MCF 10A (cell line): ENCODE results near the gene ANAPC7. TPM values are rescaled to one million over a fixed set of nuclear protein-coding genes. Genes with fewer than 3 reads are reported as not detected.

ENCODE experiments used
- BruUV-seq: library from RNA; stranded (reverse); fragments of 400-500 nt; replicated peaks from 2 replicates; lab custom pipeline; 2021; lab: Mats Ljungman, UMichigan
- CTCF ChIA-PET: fragments of 300-600 bp; sonication (Branson Sonifier 250); formaldehyde crosslinking; extraction: SDS; loops from one replicate; lab custom pipeline; 2021; ENCODE audit warnings: antibody characterized with exemption, inconsistent platforms; lab: Yijun Ruan, JAX
- POLR2A ChIA-PET: fragments of 300-600, 350-650 bp; sonication (Branson Sonifier 250); formaldehyde crosslinking; extraction: SDS; loops from one replicate; lab custom pipeline; 2020; ENCODE audit warnings: antibody characterized with exemption, inconsistent platforms; lab: Yijun Ruan, JAX
- DNase-seq: peaks from one replicate; pipeline ENCODE4 v3.0.0-alpha.2; 2018; ENCODE audit not compliant: unreplicated experiment
- H3K27ac Mint-ChIP-seq: one replicate; pipeline ENCODE4 v1.8.0; 2022; ENCODE audit warnings: mild to moderate bottlenecking, low read depth, mixed read lengths; ENCODE audit not compliant: unreplicated experiment
- H3K27me3 Mint-ChIP-seq: one replicate; pipeline ENCODE4 v1.8.0; 2022; ENCODE audit warnings: mixed read lengths; ENCODE audit not compliant: insufficient read depth, unreplicated experiment
- H3K36me3 Mint-ChIP-seq: one replicate; pipeline ENCODE4 v1.8.0; 2022; ENCODE audit warnings: mild to moderate bottlenecking, moderate library complexity, mixed read lengths; ENCODE audit not compliant: insufficient read depth, unreplicated experiment
- H3K4me1 Mint-ChIP-seq: one replicate; pipeline ENCODE4 v1.8.0; 2022; ENCODE audit warnings: mixed read lengths; ENCODE audit not compliant: insufficient read depth, unreplicated experiment
- H3K4me3 Mint-ChIP-seq: one replicate; pipeline ENCODE4 v1.8.0; 2022; ENCODE audit warnings: mild to moderate bottlenecking, moderate library complexity, mixed read lengths; ENCODE audit not compliant: unreplicated experiment
- H3K9me3 Mint-ChIP-seq: one replicate; pipeline ENCODE4 v1.8.0; 2022; ENCODE audit warnings: mixed read lengths; ENCODE audit not compliant: unreplicated experiment
- CTCF ChIP-seq: fragments of 200-600 bp; IDR thresholded peaks from one replicate; pipeline ENCODE4 v1.8.0; 2022; ENCODE audit warnings: antibody characterized with exemption, mild to moderate bottlenecking; ENCODE audit not compliant: unreplicated experiment
- intact Hi-C: fragments of 100-400 bp; cut with micrococcal nuclease; formaldehyde crosslinking; loops from 2 replicates; pipeline ENCODE4 v1.14.1; 2022
- total RNA-seq: library from RNA; stranded (reverse); gene quantifications from 2 replicates; pipeline ENCODE4 v1.2.3, GENCODE V29; 2022

ANAPC7 gene
- total RNA-seq, 1 experiment from 2014 or later = 87.1 TPM

GRCh38 chr12:110349096-110349495 is 54.4 kb downstream of the ANAPC7 start:
- BruUV-seq = no TSS peak
- TF ChIP-seq CTCF = no peak
- CTCF ChIA-PET = interaction anchor here (0.5 to 1.3 kb wide), 3 partner anchors 8 to 391 kb away, joined by 3 to 4 read pairs (median 3); no protein-coding TSS in a partner anchor
- Mint-ChIP-seq H3K4me3 (no peak overlapping the region), H3K9me3 (no peaks in the 10 kb centered on the region), H3K36me3 (peaks cover 76% of the 10 kb centered on the region), H3K27me3 (no peaks in the 10 kb centered on the region), H3K4me1 (no peaks in the 10 kb centered on the region), H3K27ac (no peak overlapping the region)
- intact Hi-C loops = no loop called here
- POLR2A ChIA-PET = interaction anchor here (0.6 to 7.0 kb wide), 4 partner anchors 9 to 101 kb away, joined by 3 to 25 read pairs (median 4); partner anchors contain the start of gene ATP2A2
- no peak for DNase-seq

GRCh38 chr12:110348431-110349059 is 55.0 kb downstream of the ANAPC7 start:
- POLR2A ChIA-PET = interaction anchor here (1.1 to 7.0 kb wide), 3 partner anchors 8 to 68 kb away, joined by 3 to 25 read pairs (median 4); partner anchors contain the start of gene ATP2A2
- intact Hi-C loops = no loop called here
- H3K27ac Mint-ChIP-seq = no peak overlapping the region

GRCh38 chr12:110347767-110348166 is 55.7 kb downstream of the ANAPC7 start:
- POLR2A ChIA-PET = interaction anchor here (0.9 to 7.0 kb wide), 2 partner anchors 8 to 25 kb away, joined by 3 to 25 read pairs; no protein-coding TSS in a partner anchor
- no peaks in the 10 kb centered on the region for H3K9me3 Mint-ChIP-seq
- DNase-seq = no peak
- BruUV-seq = no TSS peak
- CTCF ChIA-PET = interaction anchor here (0.6 to 1.3 kb wide), 2 partner anchors 8 to 57 kb away, joined by 3 to 4 read pairs; no protein-coding TSS in a partner anchor
- no peak for TF ChIP-seq CTCF
- H3K27ac Mint-ChIP-seq = no peak overlapping the region
- no peaks in the 10 kb centered on the region for H3K4me1 Mint-ChIP-seq
- intact Hi-C loops = no loop called here
- H3K27me3 Mint-ChIP-seq = no peaks in the 10 kb centered on the region
- H3K4me3 Mint-ChIP-seq = no peak overlapping the region
- peaks cover 88% of the 10 kb centered on the region for H3K36me3 Mint-ChIP-seq

More at GRCh38 chr12:110348431-110349059, 55.0 kb downstream of the ANAPC7 start:
- Mint-ChIP-seq H3K4me1 (no peaks in the 10 kb centered on the region), H3K36me3 (peaks cover 82% of the 10 kb centered on the region), H3K27me3 (no peaks in the 10 kb centered on the region), H3K9me3 (no peaks in the 10 kb centered on the region), H3K4me3 (no peak overlapping the region)
- CTCF ChIA-PET = interaction anchor here (0.6 to 1.3 kb wide), 2 partner anchors 9 to 58 kb away, joined by 3 to 4 read pairs; no protein-coding TSS in a partner anchor
- no peak for DNase-seq
- TF ChIP-seq CTCF = no peak
- no TSS peak for BruUV-seq

- peaks cover 95% of the 10 kb centered on the region for H3K36me3 Mint-ChIP-seq
- POLR2A ChIA-PET = interaction anchor here (0.9 kb wide), 1 partner anchor 8 kb away, joined by 3 read pairs; no protein-coding TSS in a partner anchor
Observed at GRCh38 chr12:110345963-110346362, 57.5 kb downstream of the ANAPC7 start.

More at GRCh38 chr12:110345963-110346362, 57.5 kb downstream of the ANAPC7 start:
- intact Hi-C loops = no loop called here
- CTCF ChIA-PET = interaction anchor here (0.8 kb wide), 1 partner anchor 135 kb away, joined by 3 read pairs; no protein-coding TSS in a partner anchor
- no peak for DNase-seq
- no peaks in the 10 kb centered on the region for H3K27me3 Mint-ChIP-seq
- no peaks in the 10 kb centered on the region for H3K4me1 Mint-ChIP-seq
- H3K9me3 Mint-ChIP-seq = no peaks in the 10 kb centered on the region
- peak overlapping the region; percentile 16 for H3K27ac Mint-ChIP-seq
- BruUV-seq = no TSS peak
- TF ChIP-seq CTCF = no peak
- H3K4me3 Mint-ChIP-seq = no peak overlapping the region
